NCI-H460 (cell line): Measurements from ENCODE around the gene ZMIZ1. TPM values are rescaled to one million over a fixed set of nuclear protein-coding genes. Genes with fewer than 3 reads are reported as not detected.

Source experiments
- DNase-seq: peaks from one replicate; pipeline ENCODE4 v3.0.0-alpha.2; 2016; ENCODE audit warnings: low read depth; ENCODE audit errors: extremely low read depth
- total RNA-seq: library from RNA; depleted of rRNA; stranded (reverse); fragments of >200 nt; shearing (Covaris generic); gene quantifications from 2 replicates; pipeline ENCODE4 v1.2.3, GENCODE V29; 2014

ZMIZ1 gene
- total RNA-seq, 1 experiment from 2014 or later = 33.8 TPM

DNA sequence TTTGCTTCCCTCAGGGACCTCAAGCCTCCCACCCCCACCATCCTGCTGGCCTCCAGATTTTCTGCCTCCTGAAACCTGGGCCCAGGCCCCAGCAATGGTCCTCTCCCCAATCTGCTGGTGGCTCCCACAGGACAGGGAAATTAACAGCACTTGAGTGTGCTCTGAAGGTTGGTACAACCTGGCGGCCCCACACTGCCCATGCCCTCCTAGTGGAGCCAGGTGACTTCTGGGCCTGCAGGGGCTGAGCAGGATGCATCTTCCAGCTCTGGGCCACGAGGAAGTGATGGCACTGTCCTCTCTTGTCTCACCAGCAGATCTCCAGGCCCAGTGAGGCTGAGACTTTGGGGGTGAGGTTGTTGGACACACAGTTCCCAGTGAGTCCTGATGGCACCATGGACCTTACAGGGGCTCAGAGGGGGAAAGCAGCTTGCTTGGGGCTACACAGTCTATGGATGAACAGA, 3.6 kb upstream of the ZMIZ1 start:
- no peak for DNase-seq

DNA sequence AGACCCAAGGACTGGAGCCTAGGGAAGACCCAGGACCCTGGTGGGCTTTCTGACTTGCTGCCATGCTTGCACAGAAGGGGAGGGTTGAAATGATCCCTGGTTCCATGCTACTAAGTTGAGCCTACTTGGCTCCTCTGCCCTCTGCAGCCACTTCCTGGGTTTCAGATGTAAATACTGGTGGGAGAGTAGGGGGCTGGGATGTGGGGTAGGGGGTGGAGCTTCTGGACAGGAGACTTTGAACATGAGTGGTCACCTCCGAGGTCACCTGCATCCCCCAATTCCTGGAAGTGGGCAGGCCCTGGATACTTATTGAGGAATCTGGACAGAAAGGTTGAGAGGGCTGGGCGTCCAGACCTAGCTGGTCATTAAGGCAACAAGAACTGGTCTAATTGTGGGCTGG, 2.9 kb upstream of the ZMIZ1 start:
- DNase-seq = no peak

DNA sequence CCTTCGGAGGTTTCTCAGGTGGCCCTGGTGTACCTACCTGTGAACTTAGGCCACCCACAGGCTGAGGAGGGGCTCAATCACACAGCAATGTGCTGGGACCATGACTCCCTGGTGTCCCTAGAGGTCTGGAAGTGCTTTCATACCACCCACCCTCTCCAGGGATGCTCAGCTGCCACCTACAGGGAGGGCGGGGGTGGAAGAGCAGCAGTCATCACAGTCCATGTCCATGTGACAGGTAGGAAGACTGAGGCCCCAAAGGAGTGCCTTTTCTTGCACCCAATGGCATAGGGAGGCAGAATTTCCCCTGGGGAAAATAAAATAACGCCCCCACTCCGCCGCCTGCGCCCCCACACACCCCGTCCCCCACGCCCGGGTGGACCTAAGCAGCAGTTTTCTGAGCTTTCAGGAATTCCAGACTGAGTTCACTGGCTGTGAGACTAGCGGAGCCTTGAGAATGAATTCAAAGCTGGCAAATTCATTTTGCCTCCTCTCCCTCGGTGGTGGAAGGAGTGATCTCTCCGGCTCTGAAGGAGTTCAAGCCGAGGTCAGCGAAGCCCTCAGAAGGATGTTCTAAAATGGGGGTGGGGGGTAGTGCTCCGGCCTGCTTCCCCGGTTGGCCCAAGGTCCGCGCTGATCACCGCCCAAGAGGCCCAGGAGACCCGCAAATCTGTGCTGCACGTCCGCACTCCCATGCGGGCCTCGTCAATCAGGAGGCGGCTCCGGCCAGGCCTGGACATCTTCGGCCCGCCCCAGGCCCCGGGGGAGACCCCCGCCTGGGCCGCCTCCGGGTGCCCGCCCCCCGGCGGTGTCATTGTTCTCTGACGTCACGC, 2.1 kb upstream of the ZMIZ1 start:
- no peak for DNase-seq

DNA sequence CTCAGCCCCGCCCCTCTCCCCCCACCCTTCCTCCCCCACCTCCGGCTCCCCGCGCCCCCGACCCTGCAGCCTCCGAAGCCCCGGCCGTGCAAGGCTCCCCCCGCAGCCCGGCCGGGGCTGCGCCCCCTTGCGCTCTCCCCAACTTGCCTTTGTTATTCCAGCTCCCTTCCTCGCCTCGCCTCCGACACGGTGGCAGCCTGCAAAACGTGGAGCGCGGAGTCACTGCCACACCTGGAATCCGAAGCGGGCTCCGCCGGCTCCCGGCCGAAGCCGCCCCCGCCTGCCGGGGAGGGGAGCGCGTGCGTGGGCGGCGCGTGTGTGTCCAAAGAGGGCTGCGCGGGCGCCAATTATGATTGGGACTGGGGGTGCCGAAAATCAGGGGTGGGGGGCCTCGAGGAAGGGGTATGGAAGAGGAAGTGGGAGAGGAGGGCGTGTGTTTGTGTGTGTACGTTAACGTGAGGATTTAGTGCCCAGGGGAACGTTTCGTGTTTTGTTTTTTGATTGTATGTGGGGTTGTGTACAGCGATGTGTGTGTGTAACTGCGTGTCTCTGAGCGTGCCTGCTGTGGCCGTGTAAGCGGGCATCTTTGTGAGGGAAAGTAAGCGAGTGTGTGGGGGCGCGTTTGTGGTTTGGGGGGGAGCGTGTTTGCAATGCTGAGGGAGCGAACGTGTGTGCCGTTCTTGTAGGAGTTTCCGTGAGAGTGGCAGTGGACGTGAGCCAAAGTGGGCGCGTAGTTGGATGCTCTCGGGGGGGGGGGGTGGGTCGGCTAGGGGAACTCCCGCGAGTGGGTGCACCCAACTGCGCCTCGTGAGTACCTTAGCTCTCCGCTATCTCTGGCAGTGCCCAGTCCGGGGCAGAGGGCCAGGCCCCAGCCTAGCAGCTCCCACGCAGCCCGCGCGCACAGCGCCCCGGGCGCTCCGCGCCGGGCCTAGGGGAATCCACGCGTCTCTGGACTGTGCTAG, 1.2 kb upstream of the ZMIZ1 start:
- peak; percentile 68 for DNase-seq

DNA sequence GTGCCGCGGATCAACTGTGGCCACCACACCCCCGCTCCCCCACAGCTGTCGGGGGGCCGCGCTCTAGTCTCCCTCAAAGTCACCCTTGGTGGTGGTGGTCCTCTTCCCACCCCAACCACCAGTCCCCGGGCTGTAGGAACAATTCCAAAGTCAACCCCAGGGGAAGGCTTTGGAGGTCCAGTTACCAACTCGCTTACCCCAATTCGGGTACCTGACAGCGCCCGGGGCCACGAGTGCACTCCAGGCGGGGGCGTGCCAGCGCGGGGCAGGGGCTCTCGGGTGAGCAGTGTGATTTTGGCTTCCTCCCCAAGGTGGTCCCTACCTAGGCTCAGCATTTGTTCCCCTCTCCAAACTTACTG, 584 bp upstream of the ZMIZ1 start:
- DNase-seq = no peak

DNA sequence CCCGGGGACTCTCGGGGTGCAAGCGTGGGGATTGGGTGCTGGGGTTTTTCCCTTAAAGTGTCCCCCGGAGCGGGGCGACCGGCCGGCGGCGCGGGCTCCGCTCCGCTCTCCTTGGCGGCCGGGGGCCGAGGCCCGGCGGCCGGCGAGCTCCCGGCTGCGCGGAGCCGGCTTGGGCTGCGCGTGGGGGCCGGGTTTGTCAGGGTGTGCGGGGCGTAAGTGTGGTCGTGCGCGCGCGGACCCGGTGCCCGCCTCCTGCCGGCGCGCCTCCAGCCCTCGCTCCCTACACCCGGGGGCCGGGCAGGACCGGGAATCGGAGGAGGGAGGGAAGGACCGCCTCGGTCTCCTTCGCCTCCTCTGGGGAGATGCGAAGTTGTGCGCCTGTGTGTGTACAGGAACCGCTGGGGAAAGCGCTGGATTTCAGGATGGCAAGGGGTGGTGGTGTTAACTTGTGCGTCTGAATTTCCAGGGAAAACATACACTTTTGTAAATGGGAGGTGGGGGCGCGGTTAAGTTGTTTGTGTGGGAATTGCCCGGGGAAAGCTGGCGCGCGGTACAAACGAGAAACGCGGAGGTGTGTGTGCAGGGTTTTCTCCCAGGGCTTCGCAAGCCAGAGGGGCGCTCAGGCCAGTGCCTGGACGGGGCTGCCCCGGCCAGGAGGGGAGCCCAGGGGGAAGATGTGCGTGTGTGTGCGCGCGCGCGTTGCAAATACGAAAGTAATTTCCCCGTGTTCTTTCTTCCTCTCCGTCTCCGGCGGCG, 737 bp downstream of the ZMIZ1 start:
- no peak for DNase-seq

DNA sequence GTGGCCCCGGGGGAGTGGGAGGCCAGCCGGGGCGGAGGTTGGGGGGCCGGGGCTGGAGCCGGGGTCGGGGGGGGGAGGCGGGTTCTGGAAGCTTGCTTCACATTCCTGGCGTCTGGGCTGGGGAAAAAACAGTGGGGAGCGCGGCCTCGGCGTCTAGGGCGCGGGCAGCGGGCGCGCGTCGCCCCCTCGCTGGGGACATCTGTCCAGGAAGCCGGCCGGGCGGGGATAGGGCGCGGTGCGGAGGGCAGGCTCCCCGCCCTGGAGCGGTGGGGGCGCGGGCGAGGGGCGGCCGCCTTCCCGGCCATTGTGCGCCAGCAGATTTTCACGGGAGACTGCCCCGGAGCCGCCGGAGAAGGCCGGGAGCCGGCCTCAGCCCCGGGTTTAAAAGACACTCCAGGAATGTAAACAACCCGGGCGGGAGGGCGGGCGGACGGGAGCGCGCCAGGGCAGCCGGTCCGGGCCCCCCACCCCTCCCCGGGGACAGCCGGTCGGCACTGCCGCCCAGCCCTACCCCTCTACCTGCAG, 1.4 kb downstream of the ZMIZ1 start:
- DNase-seq = no peak

DNA sequence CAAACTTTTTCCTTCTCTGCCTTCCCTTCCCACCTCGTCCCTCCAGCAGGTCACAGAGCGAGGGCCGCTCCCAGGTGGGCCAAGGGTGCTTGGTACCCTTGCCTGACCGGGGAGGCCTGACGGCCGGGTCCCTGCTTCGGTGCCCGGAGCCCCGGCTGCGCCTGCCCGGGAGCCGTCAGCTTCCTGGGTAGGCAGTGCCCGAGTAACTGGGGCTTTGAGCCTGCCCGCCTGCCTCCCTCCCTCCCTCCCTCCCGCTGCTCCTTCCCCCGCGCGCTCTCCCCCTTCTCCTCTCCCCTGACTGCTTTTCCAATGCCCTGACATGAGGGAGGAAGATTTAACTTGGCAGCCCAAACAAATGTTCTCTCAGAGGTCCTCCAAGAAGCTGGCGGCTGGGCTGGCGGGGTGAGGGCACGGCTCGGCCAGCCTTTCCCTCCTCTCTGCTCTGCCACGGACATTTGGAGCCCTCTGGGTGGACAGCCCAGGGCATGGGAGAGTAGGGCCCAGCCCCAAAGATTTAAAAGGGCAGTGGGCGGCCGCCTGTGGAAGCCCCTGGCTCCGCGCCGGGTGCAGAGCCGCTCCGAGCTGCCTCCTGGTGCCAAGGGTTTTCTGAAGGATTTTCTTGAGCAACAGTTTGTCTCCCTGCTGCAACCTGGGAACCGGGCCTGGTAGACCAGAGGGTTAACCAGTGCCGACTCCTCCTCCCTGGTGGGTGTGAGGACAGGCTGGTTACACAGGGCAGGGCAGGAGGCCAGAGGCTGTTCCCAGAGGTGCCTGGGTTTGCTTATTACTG, 2.0 kb downstream of the ZMIZ1 start:
- peak; percentile 67 for DNase-seq

DNA sequence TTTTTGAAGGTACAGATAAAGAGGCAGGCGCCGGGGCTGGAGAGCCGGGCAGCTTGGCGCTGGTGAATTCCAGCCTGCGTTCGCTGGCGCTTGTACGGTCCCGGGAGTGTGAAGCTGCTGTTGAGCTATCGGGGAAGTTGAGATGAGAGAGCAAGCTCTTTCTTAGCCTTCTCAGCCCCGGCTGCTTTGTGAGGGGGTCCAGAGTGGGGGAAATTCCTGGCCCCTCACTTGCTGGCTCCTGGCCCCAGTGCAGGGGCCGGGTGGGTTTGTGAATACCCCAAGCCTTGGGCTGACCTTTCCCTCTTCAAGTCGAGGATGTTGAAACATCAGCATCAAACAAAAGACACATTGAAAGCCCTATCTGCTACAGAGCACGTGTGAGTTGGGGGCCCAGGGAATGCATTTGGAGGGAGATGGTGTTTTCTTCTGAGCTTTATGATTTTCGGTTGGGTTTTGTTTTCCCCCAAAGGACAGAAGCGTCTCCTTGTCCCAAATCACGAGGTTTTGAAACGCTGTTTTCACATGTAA, 2.7 kb downstream of the ZMIZ1 start:
- no peak for DNase-seq

DNA sequence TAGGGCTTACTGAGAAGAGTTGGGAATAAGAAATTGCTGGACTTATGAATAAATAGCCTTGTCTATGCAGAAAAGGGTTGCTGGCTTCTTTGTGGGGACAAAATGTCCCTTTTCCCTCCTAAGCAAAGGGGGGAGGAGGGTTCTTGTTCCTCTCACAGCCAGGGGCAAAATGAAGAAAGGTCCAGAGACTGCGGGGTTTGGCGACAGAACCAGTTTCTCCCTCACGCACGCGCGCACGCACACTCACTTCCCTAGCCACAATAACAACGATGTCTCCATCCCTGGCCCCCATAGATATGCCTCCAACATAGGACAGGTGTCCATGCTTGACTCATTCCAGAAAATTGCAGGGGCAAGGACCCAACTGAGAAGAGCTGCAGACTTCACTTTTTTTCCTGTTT, 3.3 kb downstream of the ZMIZ1 start:
- no peak for DNase-seq

DNA sequence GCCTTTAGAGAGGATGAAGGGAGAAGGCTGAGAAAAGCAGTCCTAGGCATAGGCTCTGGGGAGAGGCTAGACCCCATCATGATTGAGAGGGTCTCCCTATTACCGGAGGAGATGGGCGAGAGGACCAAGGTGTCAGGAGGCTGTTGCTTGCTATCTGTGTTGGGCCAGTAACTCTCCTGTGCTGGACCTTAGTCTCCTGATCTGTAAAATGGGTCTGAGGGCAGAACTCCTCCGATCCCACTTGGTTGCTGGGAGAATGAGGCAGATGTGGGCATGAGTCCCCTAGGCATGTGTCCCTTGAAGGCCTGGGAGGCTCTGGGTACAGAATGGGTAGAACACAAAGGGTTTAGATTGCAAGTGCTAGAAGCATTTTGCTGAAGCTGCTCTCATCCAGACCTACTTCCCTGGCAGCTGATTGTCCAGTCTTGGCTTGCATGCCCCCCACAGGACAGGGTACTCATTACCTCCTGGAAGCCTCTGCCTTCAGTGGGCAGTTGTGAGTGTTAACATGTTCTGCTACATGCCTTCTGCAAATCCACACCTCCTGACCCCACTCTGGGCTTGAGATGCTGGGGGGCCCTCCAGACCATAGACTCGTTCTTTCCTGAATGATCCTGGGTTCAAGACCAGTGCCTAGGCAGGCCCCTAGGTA, 4.4 kb downstream of the ZMIZ1 start:
- no peak for DNase-seq

DNA sequence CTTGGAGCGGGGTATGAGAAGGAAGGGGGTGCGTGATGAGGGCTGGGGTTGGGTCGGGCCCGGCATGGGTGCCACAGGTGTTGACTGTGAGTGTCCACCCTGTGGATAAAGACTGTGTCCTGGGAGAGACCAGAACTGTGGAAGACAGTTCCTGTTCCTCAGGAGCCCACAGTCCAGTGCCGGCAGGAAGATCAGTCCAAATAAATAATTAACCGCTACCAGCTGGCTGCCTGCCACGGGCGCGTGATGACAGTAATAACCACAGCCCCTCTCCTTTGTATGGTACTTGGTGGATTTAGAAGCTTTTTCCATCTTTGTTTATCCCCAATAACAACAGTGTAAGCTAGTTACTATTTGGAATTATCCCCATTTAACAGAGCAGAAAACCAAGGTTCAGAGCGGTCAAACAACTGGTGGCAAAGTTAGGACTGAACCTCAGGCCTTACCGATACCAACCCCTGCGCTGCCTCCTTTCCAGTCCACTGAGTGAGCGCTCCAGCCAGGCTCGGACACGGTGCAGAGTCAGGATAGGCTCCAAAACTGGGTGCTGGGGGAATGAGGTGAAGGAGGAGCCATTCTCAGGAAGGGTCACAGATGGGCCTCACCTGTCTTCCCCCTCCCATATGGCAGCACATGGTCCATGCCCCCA, 5.1 kb downstream of the ZMIZ1 start:
- no peak for DNase-seq

DNA sequence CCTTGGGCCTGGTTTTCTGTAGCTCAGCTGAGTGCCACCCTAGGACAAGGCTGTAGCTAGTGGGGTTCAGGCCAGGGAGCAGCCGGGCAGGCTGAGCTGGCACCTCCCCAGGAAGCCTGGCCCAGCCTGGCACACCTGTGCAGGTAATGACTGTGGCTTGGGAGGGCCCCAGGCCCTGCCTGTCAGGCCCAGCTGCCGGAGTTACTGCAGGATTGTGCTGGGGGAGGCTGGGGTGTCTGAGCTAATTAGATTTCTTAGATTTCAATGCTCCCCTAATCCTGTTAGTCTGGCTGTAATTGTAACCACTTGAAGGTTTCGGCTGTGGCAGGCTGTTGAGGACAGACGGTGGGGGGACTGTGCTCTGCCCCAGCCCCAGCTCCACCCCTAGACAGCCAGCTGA, 6.0 kb downstream of the ZMIZ1 start:
- DNase-seq = no peak

DNA sequence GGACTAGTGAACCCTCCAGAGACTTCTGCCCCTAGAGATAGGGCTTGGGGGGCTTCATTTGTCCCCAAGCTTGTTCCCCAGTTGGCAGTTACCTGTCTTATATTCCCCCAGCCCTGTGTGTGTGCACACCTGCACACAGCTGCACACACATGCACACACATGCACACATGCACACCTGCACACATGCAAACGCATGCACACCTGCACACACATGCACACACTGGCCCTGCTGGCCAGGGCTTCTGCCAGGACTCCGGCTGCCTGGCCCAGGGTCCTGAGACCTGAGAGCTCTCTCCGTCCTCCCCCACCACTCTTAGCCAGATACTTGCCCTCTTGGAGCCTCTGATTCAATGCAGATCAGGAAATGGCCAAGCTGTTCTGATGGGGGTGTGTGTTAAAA, 6.7 kb downstream of the ZMIZ1 start:
- DNase-seq = no peak

DNA sequence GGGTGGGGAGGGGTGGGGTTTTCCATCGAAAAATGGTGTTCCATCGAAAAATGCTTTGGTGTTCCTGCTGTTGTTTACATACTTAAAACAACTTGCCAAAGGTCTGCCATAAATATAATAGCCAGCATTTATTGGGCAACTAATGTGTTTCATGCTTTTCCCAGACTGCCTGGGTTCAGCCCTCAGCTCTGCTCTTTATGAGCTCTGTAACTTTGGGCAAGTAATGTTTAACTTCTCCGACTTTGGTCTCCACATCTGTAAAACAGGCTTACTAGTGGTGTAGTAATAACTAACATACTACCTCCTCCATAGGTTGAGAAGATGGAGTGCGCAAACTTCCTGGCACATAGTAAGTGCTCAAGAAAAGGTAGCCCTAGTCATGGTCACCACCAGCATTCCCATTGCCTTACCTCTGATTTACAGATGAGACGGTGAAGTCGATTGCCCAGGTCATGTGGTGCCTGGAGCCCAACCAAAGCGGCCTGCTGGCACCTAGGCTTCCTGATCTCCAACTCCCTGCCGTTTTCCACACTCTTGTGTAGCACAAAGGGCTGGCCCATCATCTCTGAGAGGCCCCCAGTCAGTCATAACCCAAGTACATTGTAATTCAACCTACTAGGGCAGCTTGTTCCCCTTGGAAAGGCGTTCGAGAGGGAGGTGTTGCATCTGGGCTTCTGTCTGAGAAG, 8.9 kb downstream of the ZMIZ1 start:
- no peak for DNase-seq

DNA sequence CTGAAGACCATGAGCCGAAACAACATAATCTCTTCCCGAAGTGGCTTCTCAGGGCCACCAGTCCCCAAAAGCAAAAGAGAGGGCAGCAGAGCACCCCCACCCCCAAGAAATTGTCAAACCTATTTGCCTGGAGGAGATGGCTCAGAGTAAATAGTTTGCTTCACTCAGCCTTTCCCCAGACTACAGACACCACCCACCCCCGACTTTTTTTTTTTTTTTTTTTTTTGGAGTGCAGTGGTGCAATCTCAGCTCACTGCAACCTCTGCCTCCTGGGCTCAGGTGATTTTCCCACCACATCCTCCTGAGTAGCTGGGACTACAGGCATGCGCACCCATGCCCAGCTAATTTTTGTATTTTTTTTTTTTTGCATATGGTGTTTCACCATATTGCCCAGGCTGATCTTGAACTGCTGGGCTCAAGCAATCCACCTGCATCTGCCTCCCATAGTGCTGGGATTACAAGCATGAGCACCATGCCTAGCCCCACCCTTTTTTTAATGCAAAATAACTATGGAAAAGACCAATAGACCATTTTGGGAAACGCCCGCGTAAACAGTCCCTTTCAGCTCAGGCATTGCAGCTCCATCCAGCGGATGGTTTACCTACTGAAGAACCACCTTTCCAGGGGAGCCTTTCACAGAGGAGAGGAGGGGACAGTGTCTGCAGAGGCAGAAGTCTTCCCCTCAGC, 9.7 kb downstream of the ZMIZ1 start:
- no peak for DNase-seq

DNA sequence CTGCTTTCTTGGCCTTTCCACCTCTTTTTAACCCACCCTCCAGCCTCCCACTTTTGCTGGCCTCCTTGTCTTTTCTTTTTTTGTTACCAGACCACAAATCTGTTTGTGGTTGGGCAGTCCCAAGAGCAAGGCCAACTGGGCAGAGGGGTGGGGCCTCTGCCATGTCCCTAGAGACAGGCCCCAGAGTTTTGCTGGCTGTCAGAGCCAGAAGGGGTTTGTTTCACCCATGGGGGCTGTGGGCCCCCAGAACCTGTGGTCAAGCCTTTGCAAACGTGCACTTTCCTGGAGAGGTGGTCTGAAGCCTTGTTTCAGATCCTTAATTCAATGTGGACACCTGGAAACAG, 10.3 kb downstream of the ZMIZ1 start:
- DNase-seq = no peak
